SK-N-SH (cell line): Measurements from ENCODE around the gene UMOD. TPM values are rescaled to one million over a fixed set of nuclear protein-coding genes. Genes with fewer than 3 reads are reported as not detected.

Experiments used
- CTCF ChIA-PET: fragments of 300-600, 350-600 bp; formaldehyde crosslinking; extraction: SDS; loops from one replicate; lab custom pipeline; 2021; lab: Yijun Ruan, JAX
- POLR2A ChIA-PET: fragments of 350-600 bp; sonication (Branson Sonifier 250); formaldehyde crosslinking; extraction: SDS; loops from one replicate; lab custom pipeline; 2020; ENCODE audit warnings: antibody characterized with exemption, inconsistent platforms; lab: Yijun Ruan, JAX
- DNase-seq: peaks from one replicate; pipeline ENCODE4 v3.0.0; 2012
- H2AFZ ChIP-seq: fragments of 200-600 bp; sonication (generic); 2 replicates; pipeline ENCODE4 v1.8.1; 2016; ENCODE audit warnings: antibody characterized with exemption, mild to moderate bottlenecking, low read depth
- H3F3A ChIP-seq: fragments of 200-600 bp; sonication (generic); replicated peaks from 2 replicates; pipeline ENCODE3; 2016; ENCODE audit warnings: antibody characterized with exemption, mild to moderate bottlenecking; ENCODE audit not compliant: insufficient read depth
- H3K27ac ChIP-seq, 2 experiments: fragments of 200-500 bp in 1 of 2; fragments of 200-600 bp in 1 of 2; sonication (Bioruptor generic) in 1 of 2; sonication (generic), shearing (Covaris generic) in 1 of 2; 2 replicates each; pipeline versions ENCODE4 v1.5.1 to v1.6.1; 2014 to 2016; ENCODE audit warnings: low read depth in 2 of 2, inconsistent platforms in 1 of 2, low read length in 1 of 2, mild to moderate bottlenecking in 1 of 2, mixed read lengths in 1 of 2
- H3K27me3 ChIP-seq: fragments of 200-600 bp; sonication (generic), shearing (Covaris generic); 2 replicates; pipeline ENCODE4 v1.6.1; 2016; ENCODE audit warnings: mixed run types; ENCODE audit not compliant: insufficient read depth
- H3K36me3 ChIP-seq, 2 experiments: fragments of 200-500 bp in 1 of 2; fragments of 200-600 bp in 1 of 2; sonication (Bioruptor generic) in 1 of 2; sonication (generic) in 1 of 2; replicated peaks in 1 of 2; 2 replicates each; pipeline versions ENCODE3 to v1.5.1; 2014 to 2016; ENCODE audit warnings: low read length in 1 of 2, mild to moderate bottlenecking in 1 of 2; ENCODE audit not compliant: insufficient read depth in 2 of 2, control insufficient read depth in 1 of 2
- H3K4me1 ChIP-seq, 2 experiments: fragments of 200-500 bp in 1 of 2; fragments of 200-600 bp in 1 of 2; sonication (Bioruptor generic) in 1 of 2; sonication (generic), shearing (Covaris generic) in 1 of 2; 2 replicates each; pipeline versions ENCODE4 v1.5.1 to v1.6.1; 2014 to 2016; ENCODE audit warnings: low read depth in 1 of 2, low read length in 1 of 2, mixed run types in 1 of 2; ENCODE audit not compliant: insufficient read depth in 2 of 2, control insufficient read depth in 1 of 2
- H3K4me2 ChIP-seq: fragments of 200-600 bp; sonication (generic), shearing (Covaris generic); 2 replicates; pipeline ENCODE4 v1.6.1; 2017; ENCODE audit warnings: mixed run types
- H3K4me3 ChIP-seq, 2 experiments: fragments of 200-500 bp in 1 of 2; fragments of 200-600 bp in 1 of 2; sonication (Bioruptor generic) in 1 of 2; sonication (generic), shearing (Covaris generic) in 1 of 2; 2 replicates each; pipeline versions ENCODE4 v1.5.1 to v1.8.1; 2014 to 2016; ENCODE audit warnings: low read depth in 2 of 2, inconsistent platforms in 1 of 2, low read length in 1 of 2, mild to moderate bottlenecking in 1 of 2, mixed read lengths in 1 of 2, moderate library complexity in 1 of 2
- H3K79me2 ChIP-seq: fragments of 200-600 bp; sonication (generic); 2 replicates; pipeline ENCODE4 v1.8.1; 2017; ENCODE audit warnings: mild to moderate bottlenecking; ENCODE audit not compliant: insufficient read depth
- H3K9ac ChIP-seq: fragments of 200-600 bp; sonication (generic); 2 replicates; pipeline ENCODE4 v1.6.1; 2017; ENCODE audit warnings: mixed run types
- H3K9me2 ChIP-seq: fragments of 200-600 bp; sonication (generic); 2 replicates; pipeline ENCODE4 v1.6.1; 2017; ENCODE audit warnings: mixed run types
- H3K9me3 ChIP-seq: fragments of 200-600 bp; sonication (generic); 2 replicates; pipeline ENCODE4 v1.6.1; 2017; ENCODE audit warnings: mixed run types, mild to moderate bottlenecking, moderate library complexity
- H4K20me1 ChIP-seq: fragments of 200-600 bp; sonication (generic); 2 replicates; pipeline ENCODE4 v1.6.1; 2017; ENCODE audit warnings: mild to moderate bottlenecking, mixed run types; ENCODE audit not compliant: insufficient read depth
- ELF1 ChIP-seq: IDR thresholded peaks from 2 replicates; pipeline ENCODE4 v1.4.0; 2012
- EZH2phosphoT487 ChIP-seq: fragments of 200-600 bp; sonication (generic); IDR thresholded peaks from 2 replicates; pipeline ENCODE4 v1.6.1; 2017; ENCODE audit warnings: low read depth, mixed run types, mild to moderate bottlenecking, antibody characterized with exemption, moderate library complexity, borderline replicate concordance
- IRF3 ChIP-seq: fragments of 150-350 bp; IDR thresholded peaks from 2 replicates; pipeline ENCODE4 v1.6.1; 2016; ENCODE audit warnings: mild to moderate bottlenecking, low read depth, low read length
- NFIC ChIP-seq: IDR thresholded peaks from 2 replicates; pipeline ENCODE4 v1.4.0; 2012; ENCODE audit warnings: borderline replicate concordance
- RCOR1 ChIP-seq: fragments of 150-350 bp; IDR thresholded peaks from 2 replicates; pipeline ENCODE4 v1.6.1; 2017; ENCODE audit warnings: antibody characterized with exemption, low read length
- REST ChIP-seq: IDR thresholded peaks from 2 replicates; pipeline ENCODE4 v1.6.1; 2012; ENCODE audit warnings: mild to moderate bottlenecking, low read depth, low read length, moderate library complexity
- SIN3A ChIP-seq: IDR thresholded peaks from 2 replicates; pipeline ENCODE4 v1.6.1; 2012; ENCODE audit warnings: low read depth, mild to moderate bottlenecking, low read length, moderate library complexity, borderline replicate concordance
- TAF1 ChIP-seq: IDR thresholded peaks from 2 replicates; pipeline ENCODE4 v1.6.1; 2012; ENCODE audit warnings: low read depth, mild to moderate bottlenecking, low read length, moderate library complexity, borderline replicate concordance
- TCF12 ChIP-seq: IDR thresholded peaks from 2 replicates; pipeline ENCODE4 v1.4.0; 2012
- TEAD4 ChIP-seq: IDR thresholded peaks from 2 replicates; pipeline ENCODE4 v1.4.0; 2012; ENCODE audit warnings: mild to moderate bottlenecking, borderline replicate concordance; ENCODE audit not compliant: insufficient read depth
- USF2 ChIP-seq: fragments of 150-350 bp; IDR thresholded peaks from 2 replicates; pipeline ENCODE4 v1.6.1; 2017; ENCODE audit warnings: antibody characterized with exemption, low read length, low read depth, borderline replicate concordance
- WGBS: methylation state at CpG from one replicate; pipeline ENCODE4 v1.1.6; 2017; ENCODE audit warnings: low lambda C conversion rate; 5-methylcytosine and 5-hydroxymethylcytosine counted together
- polyA plus RNA-seq, 3 experiments: library from polyadenylated mRNA; depleted of rRNA; stranded (reverse); fragments of >200 nt; gene quantifications; 2 replicates each; pipeline ENCODE4 v1.2.3, GENCODE V29; 2012

Gene UMOD
- polyA plus RNA-seq, 1 of the 3 experiments (the other 2 are of a cell fraction), result not detected

GRCh38 chr16:20311548-20311947, 41.0 kb downstream of the UMOD start (continued):
- TF ChIP-seq IRF3 (no peak), RCOR1 (no peak), TEAD4 (no peak)

- POLR2A ChIA-PET, result no interaction called here
- TF ChIP-seq REST, result no peak
- TF ChIP-seq EZH2phosphoT487, result no peak
- no peak for TF ChIP-seq SIN3A
- no peak for TF ChIP-seq NFIC
- no peak for TF ChIP-seq TCF12
- no peak for TF ChIP-seq TAF1
- no peak for TF ChIP-seq USF2
- no peak for TF ChIP-seq ELF1
- TF ChIP-seq, all 33 proteins: peak for 0
- CTCF ChIA-PET, result interaction anchor here (2.3 to 6.1 kb wide), 3 partner anchors 10 to 404 kb away, joined by 16 to 47 read pairs (median 32); no protein-coding TSS in a partner anchor
These were observed 41.8 kb downstream of the UMOD start for GRCh38 chr16:20310421-20311395.

More at GRCh38 chr16:20310421-20311395, 41.8 kb downstream of the UMOD start:
- no peak overlapping the region for H3K4me3 ChIP-seq
- no peak overlapping the region for H2AFZ ChIP-seq
- H3K9me2 ChIP-seq, result no peaks in the 10 kb centered on the region
- H3K36me3 ChIP-seq, result no peaks in the 10 kb centered on the region
- no peaks in the 10 kb centered on the region for H3K79me2 ChIP-seq
- H3F3A ChIP-seq, result no peaks in the 10 kb centered on the region
- no peak for DNase-seq
- H3K4me1 ChIP-seq, result no peaks in the 10 kb centered on the region
- no peaks in the 10 kb centered on the region for H4K20me1 ChIP-seq
- no peak overlapping the region for H3K27ac ChIP-seq
- H3K9ac ChIP-seq, result no peak overlapping the region
- H3K9me3 ChIP-seq, result no peaks in the 10 kb centered on the region
- no peak overlapping the region for H3K4me2 ChIP-seq
- WGBS, result 20% methylated on average over 11 of the region's 11 CpGs
- no peaks in the 10 kb centered on the region for H3K27me3 ChIP-seq
